ENCODE data around the gene MEA1. TPM values are rescaled to one million over a fixed set of nuclear protein-coding genes. Genes with fewer than 3 reads are reported as not detected.

The MEA1 gene
- total and polyA plus RNA-seq, 10 of the 15 experiments (the other 5 are each of a cell fraction or from before 2014, with no cell fraction given): 59.1 to 148 (median 96.4) TPM

GRCh38 chr6:42967228-42967627 is 46.5 kb downstream of the MEA1 start:
- intact Hi-C loops (cut with micrococcal nuclease; ENCODE audit: unreplicated experiment) (no loop called here), in situ Hi-C loops (cut with MboI) (no loop called here)
- TF ChIP-seq CHD2 (IDR thresholded peaks at IDR 0.05; ENCODE audit: borderline replicate concordance, low read depth, low read length) (no peak), SKIL (IDR thresholded peaks at IDR 0.05; ENCODE audit: low read depth, poor library complexity, severe bottlenecking) (no peak), ATF7 (IDR thresholded peaks at IDR 0.05; ENCODE audit: low read depth) (no peak), USF2 (IDR thresholded peaks at IDR 0.05; ENCODE audit: borderline replicate concordance, low read depth, low read length) (no peak)
- H3K79me2 ChIP-seq (ENCODE audit: control insufficient read depth, insufficient read depth, low read length): no peaks in the 10 kb centered on the region
- ChIA-PET CTCF (interaction anchor here (1.4 kb wide), 1 partner anchor 524 kb away, joined by 3 read pairs; no protein-coding TSS in a partner anchor), RAD21 (ENCODE audit: unreplicated experiment) (interaction anchor here (0.6 kb wide), 1 partner anchor 151 kb away, joined by 3 read pairs; no protein-coding TSS in a partner anchor), POLR2A (interaction anchor here (0.7 kb wide), 3 partner anchors 12 to 714 kb away, joined by 3 to 8 read pairs (median 6); partner anchors contain the start of gene PEX6), SMC1A (ENCODE audit: uncharacterized antibody, unreplicated experiment) (interaction anchor here (1.3 kb wide), 1 partner anchor 17 kb away, joined by 3 read pairs; the partner anchor contains the start of gene PPP2R5D)
- no TSS peak for BruUV-seq (replicated peaks)
- no peak overlapping the region for H3K9ac ChIP-seq (ENCODE audit: control insufficient read depth, insufficient read depth, low read length)
- WGBS (ENCODE audit: insufficient coverage, insufficient replicate concordance, low lambda C conversion rate, missing lambda C conversion rate): 93% methylated on average over 11 of the region's 11 CpGs
- H3K27me3 ChIP-seq (replicated peaks in 1 of 2; ENCODE audit: control insufficient read depth in 2 of 2, insufficient read depth in 2 of 2, low read length in 1 of 2): no peaks in the 10 kb centered on the region
- H3K4me1 ChIP-seq (ENCODE audit: control insufficient read depth, insufficient read depth, low read length): no peaks in the 10 kb centered on the region
- H3K9me3 ChIP-seq (replicated peaks; ENCODE audit: control insufficient read depth, insufficient read depth, low read length): no peaks in the 10 kb centered on the region
- H3K27ac ChIP-seq (ENCODE audit: control insufficient read depth, insufficient read depth): no peak overlapping the region
- H3K36me3 ChIP-seq (ENCODE audit: control insufficient read depth in 2 of 2, insufficient read depth in 2 of 2, low read length in 1 of 2): no peaks in the 10 kb centered on the region; a peak in 3 of 4 replicates
- H2AFZ ChIP-seq (ENCODE audit: control insufficient read depth, low read depth, low read length): no peak overlapping the region
- ATAC-seq: no peak
- no peak for DNase-seq (ENCODE audit: low read depth, low spot score)
- no peak overlapping the region for H3K4me2 ChIP-seq (ENCODE audit: control insufficient read depth, insufficient read depth)
- no peak overlapping the region for H3K4me3 ChIP-seq
- FAIRE-seq: no peak
- no peaks in the 10 kb centered on the region for H4K20me1 ChIP-seq (ENCODE audit: control insufficient read depth, insufficient read depth)
